COLO829 (cell line): ENCODE measurements around the gene ZNF511.
A peak's percentile ranks its signal among the peaks of the same experiment; 100 is the strongest.

ENCODE experiments used
- DNase-seq: peaks from one replicate; pipeline ENCODE4 v3.0.0; 2012; ENCODE audit warnings: low spot score

ZNF511 gene

GRCh38 chr10:133292919-133293809 lies 15.6 kb upstream of the ZNF511 start:
- no peak for DNase-seq

- DNase-seq = no peak
Observed at GRCh38 chr10:133293810-133294119, 14.9 kb upstream of the ZNF511 start.

GRCh38 chr10:133294189-133294588 lies 14.5 kb upstream of the ZNF511 start:
- DNase-seq = no peak

- no peak for DNase-seq
Observed at GRCh38 chr10:133295426-133296320, 13.0 kb upstream of the ZNF511 start.

- DNase-seq = no peak
Observed at GRCh38 chr10:133297504-133297903, 11.2 kb upstream of the ZNF511 start.

- DNase-seq = no peak
Observed at GRCh38 chr10:133298466-133298865, 10.2 kb upstream of the ZNF511 start.

- DNase-seq = no peak
Observed at GRCh38 chr10:133299224-133299623, 9.5 kb upstream of the ZNF511 start.

- DNase-seq = no peak
Observed at GRCh38 chr10:133299738-133300137, 9.0 kb upstream of the ZNF511 start.

- no peak for DNase-seq
Observed at GRCh38 chr10:133302230-133302629, 6.5 kb upstream of the ZNF511 start.

GRCh38 chr10:133303206-133303605 lies 5.5 kb upstream of the ZNF511 start:
- DNase-seq = no peak

GRCh38 chr10:133306097-133306476 lies 2.6 kb upstream of the ZNF511 start:
- no peak for DNase-seq

GRCh38 chr10:133306941-133307379 lies 1.8 kb upstream of the ZNF511 start:
- DNase-seq = no peak

- DNase-seq = peak; percentile 16
Observed at GRCh38 chr10:133307776-133308420, 816 bp upstream of the ZNF511 start.

- peak; percentile 81 for DNase-seq
Observed at GRCh38 chr10:133309100-133309719, 496 bp downstream of the ZNF511 start.

GRCh38 chr10:133309720-133310398 lies 1.1 kb downstream of the ZNF511 start:
- DNase-seq = no peak

- DNase-seq = no peak
Observed at GRCh38 chr10:133310399-133310755, 1.7 kb downstream of the ZNF511 start.

GRCh38 chr10:133310789-133311188 lies 2.1 kb downstream of the ZNF511 start:
- DNase-seq = no peak

- no peak for DNase-seq
Observed at GRCh38 chr10:133311570-133311969, 2.9 kb downstream of the ZNF511 start.

- DNase-seq = no peak
Observed at GRCh38 chr10:133312016-133312768, 3.5 kb downstream of the ZNF511 start.

GRCh38 chr10:133312769-133313145 lies 4.0 kb downstream of the ZNF511 start:
- DNase-seq = no peak

GRCh38 chr10:133313192-133313591 lies 4.5 kb downstream of the ZNF511 start:
- no peak for DNase-seq
